ENCODE measurements around the gene TSEN54. TPM values are rescaled to one million over a fixed set of nuclear protein-coding genes. Genes with fewer than 3 reads are reported as not detected.

TSEN54 gene
- total and polyA plus RNA-seq, 2 donors from 2014 or later = 25.8 to 33.8 TPM

DNA sequence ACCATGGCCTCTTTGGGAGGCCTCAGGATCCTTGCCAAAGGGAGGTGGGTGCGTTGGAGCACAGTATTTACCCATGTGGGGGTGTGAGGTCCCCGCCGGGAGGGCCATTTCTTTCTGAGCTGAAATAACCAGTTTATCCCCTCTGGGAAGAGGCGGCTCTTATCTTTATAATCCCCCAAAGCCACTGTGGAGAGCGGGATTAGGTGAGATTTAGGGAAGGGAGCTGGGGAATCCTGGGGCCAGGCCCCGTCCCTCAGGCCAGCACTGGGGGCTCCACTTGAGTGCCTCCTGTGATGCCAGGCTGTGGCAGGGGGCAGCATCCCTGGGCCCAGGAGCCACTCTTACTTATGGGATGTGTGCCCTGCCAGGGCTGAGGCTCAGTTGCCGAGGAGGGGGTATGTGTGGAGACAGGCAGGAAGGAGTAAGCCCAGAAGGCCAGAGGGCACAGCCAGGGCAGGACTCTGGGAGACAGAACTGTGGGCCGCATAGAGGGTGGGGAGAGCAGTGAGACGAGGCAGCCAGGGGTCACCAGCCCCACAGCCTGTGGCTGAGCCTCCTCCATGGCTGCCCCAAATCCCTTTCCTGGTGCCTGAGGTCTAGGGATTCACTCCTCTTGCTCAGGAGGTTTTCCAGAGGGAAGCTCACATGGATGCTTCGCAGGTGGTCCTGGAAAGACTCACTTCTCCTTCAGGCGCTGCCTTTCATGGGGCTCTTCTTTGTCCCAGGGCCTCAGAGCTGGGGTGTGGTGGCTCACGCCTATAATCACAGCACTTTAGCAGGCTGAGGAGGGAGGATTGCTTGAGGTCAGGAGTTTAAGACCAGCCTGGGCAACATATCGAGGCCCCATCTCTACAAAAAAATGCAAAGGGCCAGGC, 34.9 kb upstream of the TSEN54 start:
- Histone ChIP-seq H3K9ac (ENCODE audit: low read length in 3 of 3) (no peak overlapping the region), H3K4me3 (ENCODE audit: low read length in 3 of 3) (no peak overlapping the region), H3K9me3 (ENCODE audit: control insufficient read depth in 2 of 3, insufficient read depth in 1 of 3, low read length in 3 of 3) (no peaks in the 10 kb centered on the region), H3K27ac (ENCODE audit: low read depth in 2 of 2, low read length in 2 of 2) (no peak overlapping the region), H3K4me1 (ENCODE audit: control insufficient read depth in 2 of 3, insufficient read depth in 2 of 3, low read depth in 1 of 3, low read length in 3 of 3) (peaks cover 10 to 26% (median 10%) of the 10 kb centered on the region in 3 donors), H3K36me3 (ENCODE audit: control insufficient read depth in 2 of 3, insufficient read depth in 3 of 3, low read length in 3 of 3) (peaks cover 0 to 5% (median 0%) of the 10 kb centered on the region in 3 donors), H3K27me3 (ENCODE audit: control insufficient read depth, insufficient read depth, low read length) (no peaks in the 10 kb centered on the region)
- intact Hi-C loops (cut with DNase I) = no loop called here
- FAIRE-seq = no peak
- DNase-seq = peak in 1 of 5 donors; percentile 48
- TF ChIP-seq, protein P1, sequence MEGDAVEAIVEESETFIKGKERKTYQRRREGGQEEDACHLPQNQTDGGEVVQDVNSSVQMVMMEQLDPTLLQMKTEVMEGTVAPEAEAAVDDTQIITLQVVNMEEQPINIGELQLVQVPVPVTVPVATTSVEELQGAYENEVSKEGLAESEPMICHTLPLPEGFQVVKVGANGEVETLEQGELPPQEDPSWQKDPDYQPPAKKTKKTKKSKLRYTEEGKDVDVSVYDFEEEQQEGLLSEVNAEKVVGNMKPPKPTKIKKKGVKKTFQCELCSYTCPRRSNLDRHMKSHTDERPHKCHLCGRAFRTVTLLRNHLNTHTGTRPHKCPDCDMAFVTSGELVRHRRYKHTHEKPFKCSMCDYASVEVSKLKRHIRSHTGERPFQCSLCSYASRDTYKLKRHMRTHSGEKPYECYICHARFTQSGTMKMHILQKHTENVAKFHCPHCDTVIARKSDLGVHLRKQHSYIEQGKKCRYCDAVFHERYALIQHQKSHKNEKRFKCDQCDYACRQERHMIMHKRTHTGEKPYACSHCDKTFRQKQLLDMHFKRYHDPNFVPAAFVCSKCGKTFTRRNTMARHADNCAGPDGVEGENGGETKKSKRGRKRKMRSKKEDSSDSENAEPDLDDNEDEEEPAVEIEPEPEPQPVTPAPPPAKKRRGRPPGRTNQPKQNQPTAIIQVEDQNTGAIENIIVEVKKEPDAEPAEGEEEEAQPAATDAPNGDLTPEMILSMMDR (IDR thresholded peaks at IDR 0.05; ENCODE audit: borderline replicate concordance, extremely low read depth, insufficient read depth) = no peak

DNA sequence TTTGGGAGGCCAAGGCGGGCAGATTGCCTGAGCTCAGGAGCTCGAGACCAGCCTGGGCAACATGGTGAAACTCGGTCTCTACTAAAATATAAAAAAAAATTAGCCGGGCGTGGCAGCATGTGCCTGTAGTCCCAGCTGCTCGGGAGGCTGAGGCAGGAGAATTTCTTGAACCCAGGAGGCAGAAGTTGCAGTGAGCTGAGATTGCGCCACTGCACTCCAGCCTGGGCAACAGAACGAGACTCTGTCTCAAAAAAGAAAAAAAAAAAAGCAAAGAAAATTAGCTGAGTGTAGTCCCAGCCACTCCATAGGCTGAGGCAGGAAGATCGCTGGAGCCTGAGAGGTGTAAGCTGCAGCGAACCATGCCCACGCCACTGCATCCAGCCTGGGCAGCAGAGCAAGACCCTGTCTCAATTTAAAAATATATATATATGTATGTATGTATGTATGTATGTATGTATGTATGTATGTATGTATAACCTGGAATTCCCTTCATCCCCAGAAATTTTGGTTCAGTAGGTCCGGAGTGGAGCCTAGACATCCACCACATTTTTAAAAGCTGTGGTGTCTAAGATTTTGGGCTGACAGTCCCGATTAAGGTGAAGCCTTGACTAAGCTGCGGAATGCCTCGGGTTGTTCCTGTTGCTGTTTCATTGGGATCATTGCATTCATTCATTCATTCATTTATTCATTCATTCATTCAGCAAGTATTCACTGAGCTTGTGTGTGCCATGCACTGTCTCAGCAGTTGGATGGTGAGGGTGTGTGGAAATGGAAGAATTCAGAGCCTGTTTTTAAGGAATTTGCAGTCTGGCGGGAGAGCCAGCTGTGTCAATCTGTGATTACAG, 34.0 kb upstream of the TSEN54 start:
- DNase-seq = no peak
- Histone ChIP-seq H3K4me1 (ENCODE audit: control insufficient read depth in 2 of 3, insufficient read depth in 2 of 3, low read depth in 1 of 3, low read length in 3 of 3) (peaks cover under 1 to 24% (median 1%) of the 10 kb centered on the region in 3 donors), H3K27ac (ENCODE audit: low read depth in 2 of 2, low read length in 2 of 2) (no peak overlapping the region)

DNA sequence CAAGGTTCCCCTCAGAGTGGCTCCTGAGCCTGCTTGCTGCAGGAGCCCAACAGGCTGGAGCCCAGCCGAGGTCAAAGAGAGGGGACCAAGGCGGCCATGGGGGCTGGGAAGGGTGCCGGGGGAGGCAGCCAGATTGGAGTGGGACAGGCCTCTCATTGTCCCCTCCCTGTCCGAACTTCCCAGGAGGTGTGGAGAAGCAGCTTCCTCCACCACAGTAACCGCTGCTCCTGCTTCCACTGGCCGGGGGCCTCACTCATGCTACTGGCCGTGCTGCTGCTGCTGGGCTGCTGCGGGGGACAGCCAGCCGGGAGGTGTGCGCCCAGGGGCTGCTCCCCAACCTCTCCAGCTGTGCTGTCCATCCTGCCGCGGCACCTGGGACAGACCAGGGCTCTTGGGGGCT, 30.6 kb upstream of the TSEN54 start:
- no peaks in the 10 kb centered on the region for H3K9me3 ChIP-seq (ENCODE audit: control insufficient read depth in 2 of 3, insufficient read depth in 1 of 3, low read length in 3 of 3)
- H3K4me1 ChIP-seq (ENCODE audit: control insufficient read depth in 2 of 3, insufficient read depth in 2 of 3, low read depth in 1 of 3, low read length in 3 of 3) = peaks cover 0 to 46% (median 7%) of the 10 kb centered on the region in 3 donors
- no peak overlapping the region for H3K4me3 ChIP-seq (ENCODE audit: low read length in 3 of 3)
- peaks cover 0 to 5% (median 0%) of the 10 kb centered on the region in 3 donors for H3K36me3 ChIP-seq (ENCODE audit: control insufficient read depth in 2 of 3, insufficient read depth in 3 of 3, low read length in 3 of 3)
- TF ChIP-seq, protein P1 (IDR thresholded peaks at IDR 0.05; ENCODE audit: borderline replicate concordance, extremely low read depth, insufficient read depth) = no peak
- DNase-seq = no peak
- H3K27me3 ChIP-seq (ENCODE audit: control insufficient read depth, insufficient read depth, low read length) = no peaks in the 10 kb centered on the region
- H3K27ac ChIP-seq (ENCODE audit: low read depth in 2 of 2, low read length in 2 of 2) = peak overlapping the region in 1 of 2 donors; percentile 53
- no peak for FAIRE-seq
- intact Hi-C loops (cut with DNase I) = no loop called here
- H3K9ac ChIP-seq (ENCODE audit: low read length in 3 of 3) = no peak overlapping the region

More for the DNA sequence above, 34.0 kb upstream of the TSEN54 start:
- Histone ChIP-seq H3K9ac (ENCODE audit: low read length in 3 of 3) (no peak overlapping the region), H3K9me3 (ENCODE audit: control insufficient read depth in 2 of 3, insufficient read depth in 1 of 3, low read length in 3 of 3) (no peaks in the 10 kb centered on the region), H3K36me3 (ENCODE audit: control insufficient read depth in 2 of 3, insufficient read depth in 3 of 3, low read length in 3 of 3) (peaks cover 0 to 5% (median 0%) of the 10 kb centered on the region in 3 donors), H3K27me3 (ENCODE audit: control insufficient read depth, insufficient read depth, low read length) (no peaks in the 10 kb centered on the region), H3K4me3 (ENCODE audit: low read length in 3 of 3) (no peak overlapping the region)
- no peak for FAIRE-seq
- intact Hi-C loops (cut with DNase I) = no loop called here
- TF ChIP-seq, protein P1 (IDR thresholded peaks at IDR 0.05; ENCODE audit: borderline replicate concordance, extremely low read depth, insufficient read depth) = no peak
